K562 (cell line): ENCODE results near the gene RPL26. TPM values are rescaled to one million over a fixed set of nuclear protein-coding genes. Genes with fewer than 3 reads are reported as not detected.
A peak's percentile ranks its signal among the peaks of the same experiment; 100 is the strongest.

Source experiments
- ATAC-seq: fragments of 200-7000 bp; cut with Tn5 transposase; 3 replicates; pipeline ENCODE4 v1.9.1; 2020; ENCODE audit warnings: moderate library complexity
- BruUV-seq: library from RNA; stranded (reverse); fragments of 400-500 nt; replicated peaks from 2 replicates; lab custom pipeline; 2021; lab: Mats Ljungman, UMichigan
- CTCF ChIA-PET: fragments of 300-600 bp; formaldehyde crosslinking; extraction: SDS; loops from one replicate; lab custom pipeline; 2021; ENCODE audit warnings: low intra/inter-chr PET ratio; lab: Yijun Ruan, JAX
- POLR2A ChIA-PET: fragments of 300-600, 350-650 bp; sonication (Branson Sonifier 250); formaldehyde crosslinking; extraction: SDS; loops from one replicate; lab custom pipeline; 2021; ENCODE audit warnings: antibody characterized with exemption, inconsistent platforms; lab: Yijun Ruan, JAX
- DNase-seq, 4 experiments: peaks; one replicate each; pipeline versions ENCODE4 v3.0.0 to v3.0.0-alpha.2; 2011 to 2018; ENCODE audit warnings: low spot score in 3 of 4, mixed read lengths in 3 of 4; ENCODE audit errors: extremely low read depth in 1 of 4
- FAIRE-seq: peaks from 2 replicates; lab custom pipeline; 2011; peaks lifted over from hg19 to GRCh38; lab: Jason Lieb, UNC
- H2AFZ ChIP-seq: 2 replicates; pipeline ENCODE4 v1.6.0; 2011; ENCODE audit warnings: low read depth, low read length, control low read depth, inconsistent platforms
- H3K27ac ChIP-seq: fragments of 200-600 bp; 3 replicates; pipeline ENCODE4 v1.8.0; 2011; ENCODE audit warnings: low read depth, mild to moderate bottlenecking, control low read depth, inconsistent platforms, low read length, moderate library complexity, mixed read lengths; ENCODE audit errors: extremely low read depth
- H3K27me3 ChIP-seq, 2 experiments: fragments of 300-600 bp in 1 of 2; 2 replicates in 1 of 2; 3 replicates in 1 of 2; pipeline versions ENCODE4 v1.6.0 to v1.8.0; 2011; ENCODE audit warnings: inconsistent platforms in 2 of 2, low read length in 2 of 2, mild to moderate bottlenecking in 1 of 2, mixed read lengths in 1 of 2, moderate library complexity in 1 of 2; ENCODE audit not compliant: control insufficient read depth in 2 of 2, insufficient read depth in 2 of 2
- H3K36me3 ChIP-seq: fragments of 300-600 bp; 3 replicates; pipeline ENCODE4 v1.8.0; 2011; ENCODE audit warnings: mild to moderate bottlenecking, low read length, inconsistent platforms; ENCODE audit not compliant: control insufficient read depth, insufficient read depth
- H3K4me1 ChIP-seq, 2 experiments: fragments of 200-600 bp in 1 of 2; replicated peaks in 1 of 2; 2 replicates in 1 of 2; 3 replicates in 1 of 2; pipeline versions ENCODE4 v1.5.1 to v1.8.0; 2011; ENCODE audit warnings: inconsistent platforms in 2 of 2, low read length in 2 of 2, mild to moderate bottlenecking in 1 of 2, mixed read lengths in 1 of 2, moderate library complexity in 1 of 2; ENCODE audit not compliant: control insufficient read depth in 2 of 2, insufficient read depth in 2 of 2
- H3K4me2 ChIP-seq: 2 replicates; pipeline ENCODE4 v1.6.1; 2011; ENCODE audit warnings: low read length, control low read depth, inconsistent platforms, mixed read lengths; ENCODE audit not compliant: insufficient read depth
- H3K4me3 ChIP-seq: fragments of 200-600 bp; sonication (generic), shearing (Covaris generic); 2 replicates; pipeline ENCODE4 v1.5.1; 2016; ENCODE audit warnings: control low read depth, inconsistent platforms
- H3K79me2 ChIP-seq: fragments of 200-600 bp; 3 replicates; pipeline ENCODE4 v1.8.0; 2011; ENCODE audit warnings: low read length, inconsistent platforms; ENCODE audit not compliant: control insufficient read depth, insufficient read depth
- H3K9ac ChIP-seq, 2 experiments: 2 replicates each; pipeline versions ENCODE4 v1.6.0 to v1.6.1; 2011; ENCODE audit warnings: low read depth in 2 of 2, low read length in 2 of 2, control low read depth in 1 of 2, inconsistent platforms in 1 of 2, mild to moderate bottlenecking in 1 of 2, mixed read lengths in 1 of 2; ENCODE audit not compliant: insufficient read depth in 1 of 2
- H3K9me1 ChIP-seq: one replicate; pipeline ENCODE4 v1.6.0; 2011; ENCODE audit warnings: inconsistent platforms, mild to moderate bottlenecking, low read length, moderate library complexity; ENCODE audit not compliant: control insufficient read depth, insufficient read depth
- H3K9me3 ChIP-seq: replicated peaks from 2 replicates; pipeline ENCODE4 v1.5.1; 2011; ENCODE audit warnings: low read depth, low read length, inconsistent platforms; ENCODE audit not compliant: control insufficient read depth, insufficient read depth
- H4K20me1 ChIP-seq: replicated peaks from 2 replicates; pipeline ENCODE4 v1.6.1; 2011; ENCODE audit warnings: low read length, inconsistent platforms, mixed read lengths; ENCODE audit not compliant: control insufficient read depth, insufficient read depth
- CBX3 ChIP-seq, 2 experiments: IDR thresholded peaks; 1 replicate in 1 of 2; 2 replicates in 1 of 2; pipeline ENCODE4 v1.6.1; 2012; ENCODE audit warnings: inconsistent platforms in 2 of 2, low read length in 2 of 2, borderline replicate concordance in 1 of 2, control low read depth in 1 of 2
- DACH1 ChIP-seq: fragments of 450-650 bp; IDR thresholded peaks from 2 replicates; pipeline ENCODE4 v1.6.1; 2018; ENCODE audit not compliant: partially characterized antibody
- ELK1 ChIP-seq: sonication (generic); formaldehyde crosslinking; IDR thresholded peaks from 2 replicates; pipeline ENCODE4 v1.8.1; 2022; ENCODE audit warnings: missing genetic modification reagents
- ETV5 ChIP-seq: sonication (generic); formaldehyde crosslinking; IDR thresholded peaks from 2 replicates; pipeline ENCODE4 v1.4.0; 2020; ENCODE audit warnings: low read depth, mild to moderate bottlenecking, missing genetic modification reagents
- FOXM1 ChIP-seq, 2 experiments: fragments of 450-650 bp in 1 of 2; sonication (generic) in 1 of 2; formaldehyde crosslinking in 1 of 2; IDR thresholded peaks; 2 replicates each; pipeline versions ENCODE4 v1.6.1 to v1.9.0; 2017 to 2022; ENCODE audit warnings: low read depth in 2 of 2, mild to moderate bottlenecking in 2 of 2, missing genetic modification reagents in 1 of 2, moderate library complexity in 1 of 2
- MEF2A ChIP-seq: IDR thresholded peaks from 2 replicates; pipeline ENCODE4 v1.6.1; 2011; ENCODE audit warnings: low read depth, mild to moderate bottlenecking, low read length, moderate library complexity; ENCODE audit not compliant: control insufficient read depth
- NFE2L1 ChIP-seq: fragments of 450-650 bp; IDR thresholded peaks from 2 replicates; pipeline ENCODE4 v1.6.1; 2016; ENCODE audit warnings: missing genetic modification characterization, low read depth, mild to moderate bottlenecking, missing compliant biosample characterization, moderate library complexity, borderline replicate concordance
- NR4A1 ChIP-seq, 2 experiments: fragments of 250-450 bp in 1 of 2; fragments of 450-650 bp in 1 of 2; sonication (Bioruptor Pico) in 1 of 2; IDR thresholded peaks; 2 replicates each; pipeline versions ENCODE4 v1.4.0 to v1.6.1; 2016 to 2020; ENCODE audit warnings: mild to moderate bottlenecking in 2 of 2, missing compliant biosample characterization in 1 of 2, missing genetic modification characterization in 1 of 2, moderate library complexity in 1 of 2
- PPARD ChIP-seq: fragments of 250-450 bp; sonication (Bioruptor Pico); IDR thresholded peaks from 2 replicates; pipeline ENCODE4 v1.8.0; 2022; ENCODE audit warnings: inconsistent platforms, mild to moderate bottlenecking, moderate library complexity
- PTRF ChIP-seq: fragments of 450-650 bp; IDR thresholded peaks from 2 replicates; pipeline ENCODE4 v1.6.1; 2016; ENCODE audit warnings: mild to moderate bottlenecking, missing genetic modification characterization, missing compliant biosample characterization
- SPI1 ChIP-seq: IDR thresholded peaks from 2 replicates; pipeline ENCODE4 v1.6.1; 2011; ENCODE audit warnings: low read depth, low read length, control low read depth, borderline replicate concordance
- ZC3H11A ChIP-seq: IDR thresholded peaks from 2 replicates; pipeline ENCODE4 v1.6.1; 2012; ENCODE audit warnings: low read depth, low read length, improper control_type of control experiment
- WGBS: fragments of 100-300 bp; shearing (Covaris generic); methylation state at CpG from one replicate; pipeline ENCODE4 v1.1.6; 2016; ENCODE audit warnings: low coverage, mixed read lengths; ENCODE audit not compliant: insufficient coverage; ENCODE audit errors: missing lambda C conversion rate; 5-methylcytosine and 5-hydroxymethylcytosine counted together
- in situ Hi-C: fragments of 300-500 bp; cut with MboI; formaldehyde crosslinking; loops from 4 replicates; pipeline ENCODE4 v1.15.0; 2018; ENCODE audit warnings: inconsistent platforms, mixed read lengths
- intact Hi-C: fragments of 100-400 bp; cut with micrococcal nuclease; formaldehyde crosslinking; loops from 2 replicates; pipeline ENCODE4 v1.14.2; 2022
- polyA plus RNA-seq, 8 experiments: library from polyadenylated mRNA; depleted of rRNA in 4 of 8; stranded (reverse) in 5 of 8; unstranded in 3 of 8; fragments of >200 nt; fragmentation: Nextera tagmentation in 2 of 8; fragmentation: Illumina TruSeq in 1 of 8; extraction: Ambion mirVana in 2 of 8; extraction: Trizol in 1 of 8; gene quantifications; 2 replicates each; pipeline versions ENCODE4 v1.2.1 to v1.2.3, GENCODE V29; 2011 to 2014; ENCODE audit warnings: inconsistent platforms in 1 of 8, missing spikeins in 1 of 8
- total RNA-seq, 7 experiments: library from RNA; depleted of rRNA in 6 of 7; stranded (reverse); fragments of >200 nt in 6 of 7; fragmentation: Illumina TruSeq in 2 of 7; extraction: Trizol in 2 of 7; gene quantifications; 2 replicates each; pipeline versions ENCODE4 v1.2.1 to v1.2.3, GENCODE V29; 2011 to 2021; ENCODE audit warnings: low replicate concordance in 1 of 7
- TF ChIP-seq, protein P1 (sequence below): fragments of 250-450 bp; sonication (Bioruptor Pico); IDR thresholded peaks from 2 replicates; pipeline ENCODE4 v1.9.0; 2021; ENCODE audit warnings: mild to moderate bottlenecking, inconsistent platforms

The RPL26 gene
- total and polyA plus RNA-seq, 9 of the 15 experiments (the other 6 are each of a cell fraction or from before 2014, with no cell fraction given), result 1,474 to 4,074 (median 2,904) TPM

DNA sequence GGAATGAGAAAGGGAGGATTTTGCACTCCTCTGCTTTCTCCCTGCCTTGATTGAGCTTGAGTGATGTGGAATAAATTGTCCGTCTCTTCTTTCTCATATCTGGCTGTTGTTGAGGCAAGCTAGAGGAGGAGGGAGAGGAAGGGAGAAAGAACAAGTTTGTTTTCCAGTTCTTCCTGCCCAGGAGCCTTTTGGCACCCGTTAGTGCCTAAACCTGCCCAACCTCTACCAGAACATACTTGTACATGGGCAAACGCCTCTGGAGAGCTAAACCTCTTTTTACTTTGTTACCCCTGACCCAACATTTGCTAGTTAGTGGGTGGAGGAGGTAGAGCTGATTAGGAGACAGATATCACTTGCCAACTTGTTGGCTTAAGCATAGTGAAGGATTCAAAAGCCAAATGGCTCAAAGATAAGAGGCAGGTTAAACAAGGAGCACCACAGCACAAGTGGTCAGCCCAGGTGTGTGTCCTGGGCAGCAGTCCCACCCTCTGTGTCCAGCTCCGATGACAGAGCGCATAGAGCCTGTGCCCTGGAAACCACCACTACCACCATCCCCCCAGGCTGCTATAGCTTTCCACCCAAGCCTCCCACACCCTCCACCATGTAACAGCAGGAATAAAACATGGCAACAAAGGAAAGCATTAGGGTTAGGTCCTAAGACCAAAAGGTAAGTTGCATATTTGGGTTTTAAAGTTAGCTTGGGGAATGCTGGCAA lies 36.9 kb downstream of the RPL26 start:
- H4K20me1 ChIP-seq, result no peaks in the 10 kb centered on the region
- H3K79me2 ChIP-seq, result no peaks in the 10 kb centered on the region
- no peak for ATAC-seq
- in situ Hi-C loops (no loop called here), intact Hi-C loops (no loop called here)
- H3K4me2 ChIP-seq, result no peak overlapping the region
- H3K36me3 ChIP-seq, result no peaks in the 10 kb centered on the region
- H3K9me1 ChIP-seq, result no peaks in the 10 kb centered on the region
- no TSS peak for BruUV-seq
- H3K9ac ChIP-seq, result peak overlapping the region in 1 of 2 experiments; percentile 43; a peak in 1 of 4 replicates
- POLR2A ChIA-PET, result interaction anchor here (0.6 to 1.6 kb wide), 4 partner anchors 8 to 173 kb away, joined by 3 to 4 read pairs (median 4); no protein-coding TSS in a partner anchor
- CTCF ChIA-PET, result no interaction called here
- no peak overlapping the region for H2AFZ ChIP-seq
- no peaks in the 10 kb centered on the region for H3K9me3 ChIP-seq
- H3K4me1 ChIP-seq, result peaks cover 4 to 10% of the 10 kb centered on the region in 2 experiments; a peak in 3 of 5 replicates
- FAIRE-seq, result no peak
- H3K4me3 ChIP-seq, result no peak overlapping the region
- no peak for DNase-seq
- H3K27me3 ChIP-seq, result no peaks in the 10 kb centered on the region; a peak in 1 of 5 replicates
- TF ChIP-seq DACH1 (no peak), NR4A1 (CRISPR knock-in tag; IDR thresholded peaks at IDR 0.05) (no peak), NR4A1 (tag; IDR thresholded peaks at IDR 0.05) (no peak), PTRF (tag) (no peak), ELK1 (no peak), CBX3 (IDR thresholded peaks at IDR 0.05; ENCODE audit: borderline replicate concordance in 1 of 2, low read length in 2 of 2) (no peak), ETV5 (CRISPR knock-in tag) (no peak), FOXM1 (IDR thresholded peaks at IDR 0.05; ENCODE audit: low read depth) (no peak), FOXM1 (CRISPR knock-in tag; IDR thresholded peaks at IDR 0.05; ENCODE audit: low read depth) (no peak), PPARD (CRISPR knock-in tag) (no peak), ZC3H11A (no peak), SPI1 (no peak), NFE2L1 (tag) (no peak), MEF2A (no peak)
- TF ChIP-seq, protein P1, sequence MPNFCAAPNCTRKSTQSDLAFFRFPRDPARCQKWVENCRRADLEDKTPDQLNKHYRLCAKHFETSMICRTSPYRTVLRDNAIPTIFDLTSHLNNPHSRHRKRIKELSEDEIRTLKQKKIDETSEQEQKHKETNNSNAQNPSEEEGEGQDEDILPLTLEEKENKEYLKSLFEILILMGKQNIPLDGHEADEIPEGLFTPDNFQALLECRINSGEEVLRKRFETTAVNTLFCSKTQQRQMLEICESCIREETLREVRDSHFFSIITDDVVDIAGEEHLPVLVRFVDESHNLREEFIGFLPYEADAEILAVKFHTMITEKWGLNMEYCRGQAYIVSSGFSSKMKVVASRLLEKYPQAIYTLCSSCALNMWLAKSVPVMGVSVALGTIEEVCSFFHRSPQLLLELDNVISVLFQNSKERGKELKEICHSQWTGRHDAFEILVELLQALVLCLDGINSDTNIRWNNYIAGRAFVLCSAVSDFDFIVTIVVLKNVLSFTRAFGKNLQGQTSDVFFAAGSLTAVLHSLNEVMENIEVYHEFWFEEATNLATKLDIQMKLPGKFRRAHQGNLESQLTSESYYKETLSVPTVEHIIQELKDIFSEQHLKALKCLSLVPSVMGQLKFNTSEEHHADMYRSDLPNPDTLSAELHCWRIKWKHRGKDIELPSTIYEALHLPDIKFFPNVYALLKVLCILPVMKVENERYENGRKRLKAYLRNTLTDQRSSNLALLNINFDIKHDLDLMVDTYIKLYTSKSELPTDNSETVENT (CRISPR knock-in tag), result no peak
- WGBS, result 32% methylated on average over 4 of the region's 5 CpGs
- H3K27ac ChIP-seq, result no peak overlapping the region
